ENCODE data around the gene NRDC.

DNA sequence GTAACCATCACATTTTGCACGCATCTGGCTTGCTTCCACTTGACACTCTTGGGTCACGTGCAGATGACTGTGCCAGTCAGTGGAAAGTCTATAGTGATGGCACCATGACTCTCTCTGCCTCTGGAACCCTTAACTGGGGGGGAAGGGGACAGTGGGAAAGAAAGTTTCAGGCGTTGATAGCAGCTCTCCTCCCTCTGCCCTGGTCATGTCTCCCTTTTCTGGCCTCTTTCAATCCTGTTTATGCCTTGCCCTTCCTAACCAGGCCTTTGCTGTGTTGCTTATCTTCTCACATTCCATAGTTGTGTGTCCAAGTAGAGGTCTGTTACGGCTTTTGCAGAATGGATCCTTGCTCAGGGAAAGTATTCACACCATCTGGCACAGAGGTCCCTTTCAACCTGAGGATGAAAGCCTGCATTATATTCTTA is 93.5 kb downstream of the NRDC start:
- TF ChIP-seq, protein P1, sequence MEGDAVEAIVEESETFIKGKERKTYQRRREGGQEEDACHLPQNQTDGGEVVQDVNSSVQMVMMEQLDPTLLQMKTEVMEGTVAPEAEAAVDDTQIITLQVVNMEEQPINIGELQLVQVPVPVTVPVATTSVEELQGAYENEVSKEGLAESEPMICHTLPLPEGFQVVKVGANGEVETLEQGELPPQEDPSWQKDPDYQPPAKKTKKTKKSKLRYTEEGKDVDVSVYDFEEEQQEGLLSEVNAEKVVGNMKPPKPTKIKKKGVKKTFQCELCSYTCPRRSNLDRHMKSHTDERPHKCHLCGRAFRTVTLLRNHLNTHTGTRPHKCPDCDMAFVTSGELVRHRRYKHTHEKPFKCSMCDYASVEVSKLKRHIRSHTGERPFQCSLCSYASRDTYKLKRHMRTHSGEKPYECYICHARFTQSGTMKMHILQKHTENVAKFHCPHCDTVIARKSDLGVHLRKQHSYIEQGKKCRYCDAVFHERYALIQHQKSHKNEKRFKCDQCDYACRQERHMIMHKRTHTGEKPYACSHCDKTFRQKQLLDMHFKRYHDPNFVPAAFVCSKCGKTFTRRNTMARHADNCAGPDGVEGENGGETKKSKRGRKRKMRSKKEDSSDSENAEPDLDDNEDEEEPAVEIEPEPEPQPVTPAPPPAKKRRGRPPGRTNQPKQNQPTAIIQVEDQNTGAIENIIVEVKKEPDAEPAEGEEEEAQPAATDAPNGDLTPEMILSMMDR (IDR thresholded peaks at IDR 0.05) = no peak
- TF ChIP-seq POLR2A (IDR thresholded peaks at IDR 0.05) = no peak
